ENCODE measurements around the gene NDUFA11.
"Not testable (repeated sequence)": the region's sequence is repeated elsewhere in the genome, so short reads cannot be mapped to it uniquely, and the experiment has no call there.

NDUFA11 gene

GRCh38 chr19:5850189-5850588, 53.4 kb downstream of the NDUFA11 start:
- no peak for TF ChIP-seq CTCF (IDR thresholded peaks at IDR 0.05; ENCODE audit: low read depth, low read length)
- H3K27me3 ChIP-seq (ENCODE audit: insufficient read depth, low read depth, severe bottlenecking), result no peaks in the 10 kb centered on the region
- peaks cover 2% of the 10 kb centered on the region for H3K9me3 ChIP-seq (ENCODE audit: severe bottlenecking)
- no peak overlapping the region for H3K4me3 ChIP-seq (ENCODE audit: low read depth, low read length)
- no peak for DNase-seq
- no peaks in the 10 kb centered on the region for H3K36me3 ChIP-seq
- H3K27ac ChIP-seq, result no peak overlapping the region; the same call in none of the 2 replicates

- peak overlapping the region; percentile 74 for H3K27ac ChIP-seq
- not testable (repeated sequence) for H3K27me3 ChIP-seq (ENCODE audit: insufficient read depth, low read depth, severe bottlenecking); H3K4me3 ChIP-seq (ENCODE audit: low read depth, low read length); H3K36me3 ChIP-seq; H3K9me3 ChIP-seq (ENCODE audit: severe bottlenecking)
- DNase-seq, result peak; percentile 81
Measured at GRCh38 chr19:5848621-5849020, 55.0 kb downstream of the NDUFA11 start.

- not testable (repeated sequence) for H3K9me3 ChIP-seq (ENCODE audit: severe bottlenecking); H3K27me3 ChIP-seq (ENCODE audit: insufficient read depth, low read depth, severe bottlenecking); H3K4me3 ChIP-seq (ENCODE audit: low read depth, low read length); H3K36me3 ChIP-seq; DNase-seq
- H3K27ac ChIP-seq, result peak overlapping the region; percentile 74
Measured at GRCh38 chr19:5847846-5848245, 55.7 kb downstream of the NDUFA11 start.
